Stimulated activated CD4-positive, alpha-beta T cell treated with anti-CD3 and anti-CD28 coated beads, Interleukin-2, amount 100 ng/mL, for 24 hours (primary cell): ENCODE data around the gene CDON.
"Not testable (repeated sequence)": the region's sequence is repeated elsewhere in the genome, so short reads cannot be mapped to it uniquely, and the experiment has no call there.

ENCODE experiments used
- DNase-seq, 2 donors: peaks; one replicate each; pipeline ENCODE4 v3.0.0-alpha.2; 2020

CDON gene

GRCh38 chr11:126046570-126047195, 16.0 kb downstream of the CDON start:
- no peak for DNase-seq

DNA sequence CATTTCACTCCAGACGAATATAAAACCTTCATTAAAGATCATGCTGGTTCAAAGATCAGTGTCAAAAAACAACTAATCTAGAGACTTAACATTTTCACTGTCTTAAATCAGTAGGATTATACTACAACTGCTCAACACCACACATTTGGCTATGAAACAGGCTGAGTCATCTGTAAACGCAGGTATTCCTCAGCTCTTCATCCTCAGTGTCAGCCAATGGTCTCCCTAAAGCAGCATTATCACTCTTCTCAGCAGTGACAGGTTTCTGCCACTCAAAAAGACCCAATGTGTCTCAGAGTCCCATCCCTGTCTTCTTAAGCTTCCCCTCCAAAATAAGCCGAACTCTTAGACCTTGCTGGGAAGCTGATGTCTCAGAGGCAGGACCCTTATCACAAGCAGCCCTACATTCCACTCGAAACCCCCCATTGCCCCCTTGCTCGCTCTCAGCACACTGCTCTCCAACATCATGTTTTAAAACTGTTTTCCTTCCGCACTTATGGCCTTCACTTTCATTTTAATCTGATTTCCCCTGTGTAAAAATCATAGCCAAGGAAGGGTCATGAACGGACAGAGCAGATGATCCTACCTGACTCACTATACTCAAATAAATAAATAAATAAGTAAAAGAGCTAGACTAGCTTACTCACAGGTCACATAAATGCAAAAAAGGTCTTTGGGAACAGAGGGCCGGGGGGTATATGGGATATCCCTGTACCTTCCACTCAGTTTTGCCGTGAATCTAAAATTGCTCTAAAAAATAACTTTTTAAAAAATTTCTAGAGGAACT, 23.0 kb downstream of the CDON start:
- no peak for DNase-seq

GRCh38 chr11:126035718-126036117, 26.9 kb downstream of the CDON start:
- no peak for DNase-seq

DNA sequence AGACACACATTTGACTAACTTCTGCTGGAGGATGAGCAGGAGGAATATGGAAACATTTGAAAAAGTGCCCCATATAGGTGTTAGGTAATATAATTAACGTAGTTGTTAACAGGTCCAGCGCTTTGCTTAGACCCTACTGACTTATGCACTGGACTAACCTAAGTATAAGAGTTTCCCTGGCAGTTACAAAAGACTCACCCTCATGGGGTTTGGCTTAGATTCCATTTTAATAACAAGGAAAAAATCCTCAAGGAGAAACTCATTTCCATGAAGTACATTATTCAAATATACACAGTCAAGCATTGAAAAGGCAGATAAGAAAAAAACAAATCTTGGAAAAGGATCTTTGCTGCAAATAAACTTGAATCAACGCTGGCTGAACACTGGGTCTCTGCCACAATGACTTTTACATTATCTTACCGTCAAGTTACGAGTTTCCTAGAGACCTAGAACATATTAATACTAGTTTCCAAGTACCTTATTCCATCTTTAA, 27.7 kb downstream of the CDON start:
- no peak for DNase-seq

GRCh38 chr11:126034039-126034932, 28.4 kb downstream of the CDON start:
- DNase-seq, result no peak

GRCh38 chr11:126032375-126032774, 30.3 kb downstream of the CDON start:
- no peak for DNase-seq

DNA sequence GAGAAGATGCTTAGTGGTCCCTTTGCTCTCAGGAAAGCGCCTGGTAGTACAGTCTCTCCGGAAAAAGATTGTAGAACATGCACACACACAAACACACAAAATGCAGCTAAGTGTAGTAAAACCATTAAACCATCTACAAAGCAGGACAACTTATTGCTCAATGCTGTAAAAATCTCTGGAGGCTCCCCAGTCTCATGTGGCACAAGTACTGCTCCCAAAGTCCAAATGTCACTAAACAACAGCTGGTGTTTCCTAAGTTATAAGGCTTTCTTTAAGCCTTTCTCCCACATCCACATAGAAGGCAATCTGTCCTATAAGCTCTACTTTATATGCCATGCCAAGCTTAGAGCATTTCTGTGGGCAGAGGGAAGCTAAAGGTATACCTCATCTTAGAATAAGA, 32.9 kb downstream of the CDON start:
- no peak for DNase-seq

GRCh38 chr11:126029237-126029636, 33.4 kb downstream of the CDON start:
- no peak for DNase-seq

- not testable (repeated sequence) for DNase-seq
Measured at GRCh38 chr11:126028534-126028933, 34.1 kb downstream of the CDON start.

- no peak for DNase-seq
Measured at GRCh38 chr11:126026579-126026978, 36.1 kb downstream of the CDON start.

GRCh38 chr11:126025822-126026221, 36.8 kb downstream of the CDON start:
- no peak for DNase-seq

GRCh38 chr11:126024123-126024522, 38.5 kb downstream of the CDON start:
- DNase-seq, result no peak

GRCh38 chr11:126012852-126013251, 49.8 kb downstream of the CDON start:
- no peak for DNase-seq

DNA sequence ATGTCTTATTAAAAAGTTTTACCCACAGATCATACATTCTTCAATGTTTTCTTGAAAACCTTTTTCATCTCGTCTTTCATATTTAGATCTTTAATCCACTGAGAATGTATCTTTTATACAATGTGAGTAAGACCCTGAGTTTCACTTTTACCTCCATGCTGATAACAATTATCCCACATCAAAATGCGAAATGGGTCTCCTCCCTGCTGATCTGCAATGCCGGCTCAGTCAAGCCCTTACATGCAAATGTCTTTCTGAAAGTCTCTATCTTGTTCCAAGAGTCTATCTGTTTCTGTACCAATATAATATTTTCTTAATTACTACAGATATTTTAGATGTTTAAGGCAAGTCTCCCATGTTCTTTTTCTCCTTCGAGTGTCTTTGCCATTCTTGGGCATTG, 50.9 kb downstream of the CDON start:
- no peak for DNase-seq

DNA sequence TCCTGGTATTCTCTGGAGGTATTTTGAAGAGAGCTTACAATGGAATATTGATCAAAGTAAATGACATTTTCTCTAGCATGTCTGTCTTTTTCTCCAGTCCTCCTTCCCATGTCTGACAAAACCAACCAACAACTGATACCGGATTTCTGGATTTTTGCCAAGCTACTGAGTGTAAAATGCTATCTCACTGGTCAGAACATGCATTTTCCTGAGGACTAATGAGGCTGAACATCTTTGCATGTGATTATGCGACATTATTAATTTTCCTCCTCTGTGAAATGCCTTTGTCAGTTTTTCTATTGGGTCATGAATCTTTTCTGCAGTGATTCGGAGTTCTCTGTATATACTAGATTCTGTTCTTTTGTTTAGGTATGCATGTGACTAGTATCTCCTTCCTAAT, 51.4 kb downstream of the CDON start:
- no peak for DNase-seq

DNA sequence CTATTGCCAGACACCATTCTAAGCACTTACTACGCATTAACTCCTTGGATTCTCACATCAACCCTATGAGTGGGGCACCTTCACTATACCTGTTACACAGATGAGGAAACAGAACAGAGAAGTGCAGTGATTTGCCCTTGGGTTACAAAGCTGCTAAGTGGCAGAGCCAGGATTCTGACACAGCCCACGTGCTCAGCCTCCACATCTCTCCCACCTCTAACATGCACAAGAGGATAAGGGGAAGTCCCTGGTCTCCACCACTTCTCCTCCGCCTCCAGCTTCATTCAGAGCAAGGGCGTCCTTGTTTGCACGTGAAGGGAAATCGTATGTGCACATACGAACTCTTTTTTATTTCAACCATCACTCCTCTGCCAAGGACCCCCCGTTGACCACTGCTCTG, 53.7 kb downstream of the CDON start:
- DNase-seq, result no peak

DNA sequence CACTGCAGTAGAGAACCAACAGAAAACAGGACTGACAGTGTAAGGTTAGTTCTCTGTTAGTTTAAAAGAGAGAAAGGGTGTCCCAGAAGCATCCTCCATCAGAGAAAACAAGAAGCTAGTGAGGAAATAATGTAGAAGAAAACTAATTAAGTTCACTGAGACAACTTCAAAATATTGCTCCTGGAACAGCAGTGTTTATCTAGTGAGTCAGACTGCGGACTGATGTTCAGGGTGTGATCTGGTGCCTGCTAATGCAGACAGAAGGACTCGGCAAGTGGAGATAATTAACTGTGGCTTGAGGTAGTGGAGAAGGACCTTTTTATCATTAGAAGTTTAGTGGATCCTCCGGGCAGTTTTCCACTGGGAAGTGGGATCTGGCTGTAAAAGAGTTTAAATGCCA, 55.4 kb downstream of the CDON start:
- no peak for DNase-seq

GRCh38 chr11:126006068-126006467, 56.6 kb downstream of the CDON start:
- DNase-seq, result no peak

DNA sequence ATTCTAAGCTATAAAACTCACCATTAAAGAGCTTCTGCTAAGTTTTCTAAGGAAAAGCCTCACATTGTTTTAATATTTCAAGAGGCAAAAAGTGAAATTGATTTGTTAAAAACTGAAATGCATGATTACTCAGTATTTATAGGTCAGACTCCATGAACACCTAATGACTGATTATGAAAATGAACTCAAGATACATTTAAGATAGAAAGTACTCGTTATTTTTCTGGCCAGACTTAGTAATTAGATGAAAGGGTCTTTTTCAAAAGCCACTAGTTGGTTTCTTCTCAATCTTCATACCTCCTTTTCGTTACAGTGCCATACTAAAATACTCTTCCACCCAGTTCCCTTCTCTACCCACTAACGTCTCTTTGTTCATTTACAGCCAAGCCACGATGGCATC, 60.5 kb downstream of the CDON start:
- no peak for DNase-seq

- DNase-seq, result no peak
Measured at GRCh38 chr11:125999234-125999880, 63.3 kb downstream of the CDON start.

DNA sequence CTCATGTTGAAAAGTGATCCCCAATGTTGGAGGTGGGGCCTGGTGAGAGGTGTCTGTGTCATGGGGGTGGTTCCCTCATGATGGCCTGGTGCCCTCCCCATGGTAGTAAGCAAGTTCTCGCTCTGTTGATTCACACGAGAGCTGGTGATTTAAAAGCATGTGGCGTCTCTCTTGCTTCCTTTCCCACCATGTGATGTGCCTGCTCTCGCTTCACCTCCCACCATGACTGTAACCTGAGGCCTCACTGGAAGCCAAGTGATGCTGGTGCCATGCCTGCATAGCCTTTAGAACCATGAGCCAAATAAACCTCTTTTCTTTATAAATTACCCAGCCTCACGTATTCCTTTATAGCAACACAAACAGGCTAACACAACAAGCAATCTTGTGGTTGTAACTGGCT, 64.4 kb downstream of the CDON start:
- DNase-seq, result no peak

DNA sequence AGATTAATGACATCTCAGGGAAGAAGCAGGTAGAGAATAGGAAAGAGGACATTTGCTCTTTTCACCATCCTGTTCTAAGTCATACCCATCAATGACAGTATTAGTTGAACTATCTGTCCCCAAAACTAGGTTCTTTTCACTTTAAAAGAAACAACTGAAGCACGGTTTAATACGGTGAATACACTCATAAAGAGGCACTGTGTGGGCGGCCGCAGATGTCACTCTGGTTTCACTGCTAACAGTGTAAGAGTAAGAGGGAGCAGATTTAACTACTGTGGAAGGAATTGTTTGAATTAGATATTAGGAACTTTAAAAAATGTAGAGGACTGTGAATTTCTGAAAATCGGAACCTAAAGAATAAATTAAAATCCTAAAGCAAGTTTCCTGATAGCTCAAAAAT, 67.4 kb downstream of the CDON start:
- DNase-seq, result peak; percentile 46 to 68

- no peak for DNase-seq
Measured at GRCh38 chr11:125994509-125994908, 68.2 kb downstream of the CDON start.
